SH-SY5Y (cell line): ENCODE measurements around the gene TTL.
"Not testable (repeated sequence)": the region's sequence is repeated elsewhere in the genome, so short reads cannot be mapped to it uniquely, and the experiment has no call there.

Source experiments
- GATA2 ChIP-seq: IDR thresholded peaks from 2 replicates; pipeline ENCODE4 v1.6.1; 2011; ENCODE audit warnings: mild to moderate bottlenecking, low read depth, low read length
- GATA3 ChIP-seq: IDR thresholded peaks from 2 replicates; pipeline ENCODE4 v1.6.1; 2011; ENCODE audit warnings: low read depth, mild to moderate bottlenecking, low read length, moderate library complexity

The TTL gene

DNA sequence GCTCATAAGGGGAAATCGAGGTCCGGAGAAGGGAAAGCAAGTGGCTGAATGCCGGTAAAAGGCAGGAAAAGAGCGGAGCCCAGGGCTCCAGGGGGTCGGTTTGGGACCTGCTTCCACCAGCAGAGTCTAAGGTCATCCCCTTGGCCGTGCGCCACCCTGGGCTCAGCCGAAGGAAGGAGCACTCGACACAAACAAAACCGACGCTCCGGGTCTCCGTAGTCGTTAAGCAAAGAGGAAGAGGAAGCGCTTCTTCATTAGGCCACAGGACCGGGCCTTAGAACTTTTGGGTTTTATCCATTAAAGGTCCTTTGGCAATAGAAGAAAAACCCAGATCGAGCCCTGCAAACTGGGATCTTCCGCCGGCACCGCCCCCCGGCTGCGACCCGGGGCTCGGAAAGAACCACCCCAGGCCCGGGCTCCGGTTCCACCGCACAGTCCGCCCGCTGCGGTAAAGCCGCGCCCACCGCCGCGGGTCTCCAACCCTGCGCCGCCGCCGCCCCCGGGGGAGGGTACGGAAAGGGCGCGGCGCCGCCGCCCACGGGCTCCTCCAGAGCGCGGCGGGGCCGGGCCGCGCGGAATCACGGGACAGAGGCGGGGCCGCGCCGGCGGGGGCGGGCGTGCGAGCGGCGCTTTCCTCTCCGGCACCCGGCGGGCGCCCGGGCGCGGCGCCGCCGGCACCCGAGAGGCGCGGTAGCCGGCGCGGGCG, at the start of gene TTL:
Gene TTL (plus strand): TSS at position 629 of the 706 bp plus-strand sequence. CDS start 189 bp downstream, outside the sequence.
- TF ChIP-seq GATA2 (no peak), GATA3 (no peak)

DNA sequence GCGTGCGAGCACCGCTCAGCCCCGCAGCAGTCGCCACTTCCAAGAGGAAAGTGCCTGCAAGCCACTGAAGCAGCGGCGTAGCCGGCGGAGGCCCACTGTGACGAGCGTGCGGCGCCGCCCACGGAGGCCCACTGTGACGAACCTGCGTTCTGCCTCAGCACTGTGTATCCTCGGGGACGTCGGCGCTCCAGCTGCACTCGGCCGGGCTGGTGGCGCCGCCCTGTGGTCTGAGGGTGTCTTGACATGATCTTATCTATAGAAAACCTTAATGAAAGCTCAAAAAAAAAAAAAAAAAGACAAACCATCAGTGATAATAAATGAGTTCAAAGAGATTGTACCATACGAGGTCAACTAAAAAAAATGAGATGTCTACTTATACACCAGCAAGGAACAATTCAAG, 48.5 kb upstream of the TTL start, which contains the start of gene RGPD8:
Gene RGPD8 (minus strand): TSS at position 166 of the 400 bp plus-strand sequence. CDS start 192 bp downstream, outside the sequence.
- not testable (repeated sequence) for TF ChIP-seq GATA3, GATA2

DNA sequence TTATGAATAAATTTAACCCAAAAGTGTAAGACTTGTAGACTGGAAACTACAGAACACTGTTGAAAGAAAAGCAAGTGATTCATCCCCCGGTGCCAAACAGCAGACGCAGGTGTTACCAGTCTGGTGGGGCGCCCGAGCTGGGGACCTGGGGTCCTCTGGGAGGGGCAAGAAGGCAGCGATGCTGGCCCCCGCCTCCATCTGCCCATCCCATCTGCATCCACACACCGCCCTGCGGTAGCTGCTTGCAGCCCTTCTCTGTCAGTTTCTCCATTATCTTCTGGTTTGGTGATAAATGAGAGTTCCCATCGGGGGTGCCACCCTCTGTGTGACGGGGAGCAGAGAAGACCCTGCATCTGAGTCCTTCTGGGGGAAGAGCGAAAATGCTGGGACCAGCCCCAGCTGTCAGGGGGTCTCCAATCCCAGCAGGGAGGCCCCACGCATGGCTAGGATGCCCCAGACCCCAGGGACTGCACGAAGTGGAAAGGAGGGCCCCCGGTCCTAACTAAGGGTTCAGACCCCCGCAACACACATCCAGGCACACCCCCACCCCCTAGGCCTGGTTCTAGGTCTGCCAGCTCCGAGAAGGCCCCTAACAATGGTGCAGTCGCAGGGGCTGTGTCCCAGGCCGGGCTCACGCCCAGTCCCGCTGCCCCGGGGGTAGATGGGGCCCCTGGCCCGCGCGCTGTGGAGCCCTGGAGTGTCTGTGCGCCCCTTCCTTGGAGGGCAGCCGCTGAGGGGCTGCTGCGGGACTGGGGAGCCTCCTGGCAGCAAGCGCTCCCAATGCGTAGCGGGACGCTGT, 47.8 kb upstream of the TTL start:
- no peak for TF ChIP-seq GATA3
- no peak for TF ChIP-seq GATA2

DNA sequence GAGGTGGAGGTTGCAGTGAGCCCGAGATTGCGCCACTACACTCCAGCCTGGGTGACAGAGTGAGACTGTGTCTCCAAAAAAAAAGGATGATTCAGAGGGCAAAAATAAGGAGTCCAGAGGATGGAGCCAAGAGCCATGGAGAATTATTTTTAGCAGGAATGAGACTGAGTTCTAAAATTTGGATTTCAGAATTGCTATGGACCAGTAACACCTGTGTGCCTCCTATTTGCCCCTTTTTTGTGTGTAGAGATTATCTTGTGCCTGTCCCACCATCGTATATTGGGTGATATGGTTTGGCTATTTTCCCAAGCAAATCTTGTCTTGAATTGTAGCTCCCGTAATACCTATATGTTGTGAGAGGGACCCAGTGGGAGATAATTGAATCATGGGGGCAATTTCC, 32.1 kb upstream of the TTL start:
- no peak for TF ChIP-seq GATA3
- TF ChIP-seq GATA2: no peak

DNA sequence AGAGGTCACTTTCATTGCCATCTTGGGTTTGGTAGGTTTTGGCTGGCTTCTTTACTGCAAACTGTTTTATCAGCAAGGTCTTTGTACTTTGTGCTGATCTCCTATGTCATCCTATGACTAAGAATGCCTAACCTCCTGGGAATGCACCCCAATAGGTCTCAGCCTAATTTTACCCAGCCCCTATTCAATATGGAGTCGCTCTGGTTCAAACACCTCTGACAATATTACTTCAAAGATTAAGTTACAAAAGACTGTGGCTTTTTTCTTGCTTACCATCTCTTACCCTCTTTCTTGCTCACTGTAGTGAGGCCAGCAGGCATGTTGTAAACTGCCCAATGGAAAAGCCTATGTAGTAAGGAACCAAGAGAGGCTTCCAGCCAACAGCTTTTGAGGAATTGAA, 30.6 kb upstream of the TTL start:
- no peak for TF ChIP-seq GATA3
- no peak for TF ChIP-seq GATA2

DNA sequence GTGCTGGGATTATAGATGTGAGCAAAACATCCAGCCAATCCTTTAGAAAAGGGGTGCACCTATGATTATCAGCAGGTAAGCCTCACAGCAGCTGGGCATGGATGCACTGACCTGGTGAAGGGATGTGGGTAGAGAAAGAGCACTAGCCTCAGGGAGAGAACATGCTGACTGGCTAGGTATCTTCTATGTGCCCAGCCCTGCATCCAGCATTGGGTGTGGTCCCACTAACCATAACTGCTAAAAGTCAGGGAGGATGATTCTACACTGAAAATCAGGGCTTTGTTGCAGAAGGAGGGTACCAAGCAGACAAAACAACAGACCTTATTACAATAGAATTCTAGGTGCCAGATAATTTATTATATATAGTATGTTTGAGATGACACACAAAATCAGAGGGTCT, 27.4 kb upstream of the TTL start:
- no peak for TF ChIP-seq GATA3
- no peak for TF ChIP-seq GATA2

DNA sequence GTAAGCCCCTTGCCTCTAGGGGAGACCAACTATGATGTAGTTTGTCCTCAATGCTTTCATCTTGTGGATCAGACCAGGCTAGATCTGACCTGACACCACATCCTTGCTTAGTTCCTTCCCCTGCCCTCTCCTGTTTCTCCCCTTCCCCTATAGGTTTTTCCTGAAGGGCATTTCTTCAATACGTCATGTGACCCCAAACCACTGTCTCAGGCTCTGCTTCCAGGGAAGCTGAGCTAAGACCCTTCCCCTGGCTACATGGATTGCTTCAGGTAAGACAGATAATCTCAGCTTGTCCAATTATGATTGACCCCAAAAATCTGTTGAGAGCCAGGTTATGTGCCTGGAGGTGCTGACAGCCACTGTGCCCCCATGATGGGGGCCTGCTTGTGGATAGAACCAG, 22.6 kb upstream of the TTL start:
- TF ChIP-seq GATA3 (no peak), GATA2 (no peak)

DNA sequence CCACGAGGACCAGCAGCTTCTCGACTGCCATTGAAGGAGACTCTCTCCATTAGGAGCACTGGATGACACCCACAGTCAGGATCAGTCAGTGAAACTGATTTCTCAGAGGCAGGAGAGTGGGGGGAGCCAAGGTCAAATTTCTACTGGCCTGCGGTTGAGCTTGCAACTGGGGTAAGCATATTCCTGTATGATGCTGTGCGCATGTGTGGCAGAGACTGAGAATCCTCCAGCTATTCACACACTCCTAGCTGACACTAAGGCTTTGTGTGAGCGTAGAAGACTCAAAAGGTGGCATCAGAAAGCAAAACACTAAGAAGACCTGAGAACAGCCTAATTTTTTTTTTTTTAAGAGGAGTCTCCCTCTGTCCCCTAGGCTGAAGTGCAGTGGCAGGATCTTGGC, 19.8 kb upstream of the TTL start:
- TF ChIP-seq GATA2: no peak
- no peak for TF ChIP-seq GATA3

DNA sequence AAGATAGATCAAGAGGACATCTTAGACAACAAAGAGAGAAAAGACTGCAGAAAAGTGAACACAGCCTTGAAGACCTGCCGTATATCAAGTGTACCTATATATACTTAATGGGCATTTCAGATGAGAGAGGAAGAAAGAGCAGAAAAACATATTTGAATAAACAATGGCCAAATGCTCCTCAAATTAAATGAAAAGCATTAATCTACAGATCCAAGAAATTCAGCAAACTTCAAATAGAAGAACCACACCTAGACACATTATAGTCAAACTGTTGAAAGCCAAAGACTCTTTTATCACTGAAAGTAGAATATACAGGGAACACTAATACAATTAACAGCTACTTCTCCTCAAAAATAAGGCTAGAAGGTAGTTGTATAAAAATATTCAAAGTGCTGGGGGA, 18.7 kb upstream of the TTL start:
- TF ChIP-seq GATA2 (no peak), GATA3 (no peak)

DNA sequence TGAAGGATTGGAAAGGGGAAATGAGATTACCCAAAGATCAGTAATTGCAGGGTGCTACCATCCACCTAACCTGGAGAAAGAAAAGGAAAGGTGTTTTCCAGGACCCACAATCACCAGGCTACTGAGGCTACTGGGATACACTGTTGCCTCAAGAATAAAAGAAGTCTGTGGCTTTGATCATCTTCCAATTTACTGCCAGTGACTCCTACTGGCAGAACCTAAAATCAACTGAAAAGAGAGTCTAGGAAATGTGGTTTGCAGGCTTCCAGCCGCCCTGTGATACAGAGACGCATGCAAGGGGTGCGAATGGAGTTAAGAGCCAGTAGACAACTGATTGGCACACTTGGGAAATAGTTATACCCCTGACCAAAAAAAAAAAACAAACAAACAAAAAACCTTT, 16.6 kb upstream of the TTL start:
- TF ChIP-seq GATA3 (no peak), GATA2 (no peak)

DNA sequence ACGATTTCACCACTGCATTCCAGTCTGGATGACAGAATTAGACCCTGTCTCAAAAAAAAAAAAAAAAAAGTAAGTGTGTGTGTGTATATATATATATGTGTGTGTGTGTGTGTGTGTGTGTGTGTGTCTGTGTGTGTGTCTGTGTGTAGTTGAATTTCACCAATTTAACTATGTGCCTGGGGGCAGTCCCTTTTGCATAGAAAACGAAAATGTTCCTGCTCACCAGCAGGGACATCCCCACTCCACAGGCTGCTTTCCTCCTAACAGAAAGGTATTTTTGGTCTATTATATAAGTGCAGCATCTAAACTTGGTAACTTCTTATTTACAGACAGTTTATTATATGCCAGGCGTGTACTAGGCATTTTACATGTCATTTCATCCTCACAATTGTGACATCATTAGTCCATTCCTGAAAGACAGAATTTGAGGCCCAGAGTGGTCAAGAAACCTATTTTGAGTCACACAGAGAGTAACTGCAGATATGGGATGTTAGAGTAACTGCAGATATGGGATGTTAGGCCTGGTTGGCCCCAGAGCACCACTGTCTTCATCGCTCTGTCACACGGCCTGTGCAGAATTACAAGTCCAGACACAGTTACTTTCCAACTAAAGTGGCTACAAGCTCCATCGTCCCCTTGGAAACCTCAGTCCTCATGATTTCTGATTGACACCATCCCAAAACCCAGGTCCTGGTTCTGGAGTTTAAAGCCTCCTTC, 9.3 kb upstream of the TTL start:
- TF ChIP-seq GATA3 (no peak), GATA2 (no peak)

DNA sequence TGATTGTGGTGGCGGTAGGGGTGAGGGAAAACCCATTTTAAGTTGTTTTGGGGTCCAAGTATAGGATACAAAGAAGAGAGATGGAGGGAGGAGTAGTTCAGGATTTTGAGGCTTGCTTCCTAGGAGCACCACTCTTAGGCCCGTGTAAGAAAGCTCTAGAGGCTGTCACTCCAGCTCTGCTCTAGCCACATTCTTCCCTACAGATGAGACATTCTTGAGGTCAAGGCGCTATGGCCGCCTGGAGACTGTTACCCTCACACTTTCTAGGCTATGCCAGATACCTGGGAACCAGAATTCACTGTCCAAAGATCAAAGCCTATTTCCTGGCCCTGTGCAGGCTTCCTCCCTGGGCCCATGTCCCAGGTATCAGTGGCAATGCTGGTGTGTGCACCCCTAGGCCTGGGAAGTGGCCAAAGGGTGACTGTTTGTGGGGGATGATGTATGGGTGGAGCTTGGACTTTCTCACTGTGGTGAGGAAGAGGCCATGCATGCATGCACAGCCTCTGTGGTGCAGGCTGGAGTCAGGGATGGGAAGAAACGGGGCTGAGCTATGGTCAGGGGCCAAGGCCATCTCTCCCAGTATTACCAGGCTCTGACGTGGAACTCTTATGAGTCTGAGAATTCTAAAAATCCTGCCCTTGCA, 7.0 kb upstream of the TTL start:
- no peak for TF ChIP-seq GATA2
- no peak for TF ChIP-seq GATA3

DNA sequence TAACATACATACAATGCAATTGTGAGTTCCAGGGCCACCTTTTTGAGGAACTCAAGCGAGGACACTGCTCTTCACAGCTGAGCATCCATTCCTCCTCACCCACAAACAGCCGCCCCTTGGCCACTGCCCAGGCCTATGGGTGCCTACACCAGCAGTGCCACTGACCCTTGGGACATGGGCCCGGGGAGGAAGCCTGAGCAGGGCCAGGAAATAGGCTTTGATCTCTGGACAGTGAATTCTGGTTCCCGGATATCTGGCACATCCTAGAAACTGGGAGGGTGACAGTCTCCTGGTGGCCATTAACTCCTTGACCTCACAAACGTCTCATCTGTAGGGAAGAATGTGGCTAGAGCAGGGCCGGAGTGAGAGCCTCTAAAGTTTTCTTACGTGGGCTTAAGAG, 5.5 kb upstream of the TTL start:
- TF ChIP-seq GATA3: no peak
- TF ChIP-seq GATA2: no peak

DNA sequence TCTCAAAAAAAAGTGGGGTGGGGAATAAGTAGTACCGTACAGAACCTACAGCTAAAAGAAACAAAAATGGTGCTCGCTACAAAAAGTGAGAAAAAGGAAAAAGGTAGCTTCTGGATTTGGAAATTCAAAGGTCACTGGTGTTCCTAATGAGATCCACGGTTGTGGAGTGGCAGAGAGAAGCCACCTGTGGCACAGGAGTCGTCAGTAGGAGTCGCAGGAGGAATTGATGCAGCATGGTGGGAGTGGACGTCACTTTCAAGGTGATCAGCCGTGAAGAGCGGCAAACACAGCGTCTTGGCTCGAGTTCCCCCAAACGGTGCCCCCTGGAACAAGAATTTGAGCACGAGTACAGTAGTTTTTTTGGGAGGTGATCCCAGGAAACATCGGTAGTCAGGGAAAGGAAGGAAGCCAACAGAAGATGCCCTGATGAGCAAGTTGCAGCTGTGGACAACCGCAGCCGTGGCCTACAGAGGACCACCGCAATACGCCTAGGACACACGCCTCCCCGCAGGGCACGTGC, 1.4 kb upstream of the TTL start:
- TF ChIP-seq GATA2 (no peak), GATA3 (no peak)
